K562 (cell line): ENCODE data around the gene ZNF467. TPM values are rescaled to one million over a fixed set of nuclear protein-coding genes. Genes with fewer than 3 reads are reported as not detected.
A peak's percentile ranks its signal among the peaks of the same experiment; 100 is the strongest.

ENCODE experiments used
- ATAC-seq: fragments of 200-7000 bp; cut with Tn5 transposase; 3 replicates; pipeline ENCODE4 v1.9.1; 2020; ENCODE audit warnings: moderate library complexity
- BruUV-seq: library from RNA; stranded (reverse); fragments of 400-500 nt; replicated peaks from 2 replicates; lab custom pipeline; 2021; lab: Mats Ljungman, UMichigan
- CTCF ChIA-PET: fragments of 300-600 bp; formaldehyde crosslinking; extraction: SDS; loops from one replicate; lab custom pipeline; 2021; ENCODE audit warnings: low intra/inter-chr PET ratio; lab: Yijun Ruan, JAX
- POLR2A ChIA-PET: fragments of 300-600, 350-650 bp; sonication (Branson Sonifier 250); formaldehyde crosslinking; extraction: SDS; loops from one replicate; lab custom pipeline; 2021; ENCODE audit warnings: antibody characterized with exemption, inconsistent platforms; lab: Yijun Ruan, JAX
- DNase-seq, 4 experiments: peaks; one replicate each; pipeline versions ENCODE4 v3.0.0 to v3.0.0-alpha.2; 2011 to 2018; ENCODE audit warnings: low spot score in 3 of 4, mixed read lengths in 3 of 4; ENCODE audit errors: extremely low read depth in 1 of 4
- FAIRE-seq: peaks from 2 replicates; lab custom pipeline; 2011; peaks lifted over from hg19 to GRCh38; lab: Jason Lieb, UNC
- H2AFZ ChIP-seq: 2 replicates; pipeline ENCODE4 v1.6.0; 2011; ENCODE audit warnings: low read depth, low read length, control low read depth, inconsistent platforms
- H3K27ac ChIP-seq: fragments of 200-600 bp; 3 replicates; pipeline ENCODE4 v1.8.0; 2011; ENCODE audit warnings: low read depth, mild to moderate bottlenecking, control low read depth, inconsistent platforms, low read length, moderate library complexity, mixed read lengths; ENCODE audit errors: extremely low read depth
- H3K27me3 ChIP-seq, 2 experiments: fragments of 300-600 bp in 1 of 2; 2 replicates in 1 of 2; 3 replicates in 1 of 2; pipeline versions ENCODE4 v1.6.0 to v1.8.0; 2011; ENCODE audit warnings: inconsistent platforms in 2 of 2, low read length in 2 of 2, mild to moderate bottlenecking in 1 of 2, mixed read lengths in 1 of 2, moderate library complexity in 1 of 2; ENCODE audit not compliant: control insufficient read depth in 2 of 2, insufficient read depth in 2 of 2
- H3K36me3 ChIP-seq: fragments of 300-600 bp; 3 replicates; pipeline ENCODE4 v1.8.0; 2011; ENCODE audit warnings: mild to moderate bottlenecking, low read length, inconsistent platforms; ENCODE audit not compliant: control insufficient read depth, insufficient read depth
- H3K4me1 ChIP-seq, 2 experiments: fragments of 200-600 bp in 1 of 2; replicated peaks in 1 of 2; 2 replicates in 1 of 2; 3 replicates in 1 of 2; pipeline versions ENCODE4 v1.5.1 to v1.8.0; 2011; ENCODE audit warnings: inconsistent platforms in 2 of 2, low read length in 2 of 2, mild to moderate bottlenecking in 1 of 2, mixed read lengths in 1 of 2, moderate library complexity in 1 of 2; ENCODE audit not compliant: control insufficient read depth in 2 of 2, insufficient read depth in 2 of 2
- H3K4me2 ChIP-seq: 2 replicates; pipeline ENCODE4 v1.6.1; 2011; ENCODE audit warnings: low read length, control low read depth, inconsistent platforms, mixed read lengths; ENCODE audit not compliant: insufficient read depth
- H3K4me3 ChIP-seq: fragments of 200-600 bp; sonication (generic), shearing (Covaris generic); 2 replicates; pipeline ENCODE4 v1.5.1; 2016; ENCODE audit warnings: control low read depth, inconsistent platforms
- H3K79me2 ChIP-seq: fragments of 200-600 bp; 3 replicates; pipeline ENCODE4 v1.8.0; 2011; ENCODE audit warnings: low read length, inconsistent platforms; ENCODE audit not compliant: control insufficient read depth, insufficient read depth
- H3K9ac ChIP-seq, 2 experiments: 2 replicates each; pipeline versions ENCODE4 v1.6.0 to v1.6.1; 2011; ENCODE audit warnings: low read depth in 2 of 2, low read length in 2 of 2, control low read depth in 1 of 2, inconsistent platforms in 1 of 2, mild to moderate bottlenecking in 1 of 2, mixed read lengths in 1 of 2; ENCODE audit not compliant: insufficient read depth in 1 of 2
- H3K9me1 ChIP-seq: one replicate; pipeline ENCODE4 v1.6.0; 2011; ENCODE audit warnings: inconsistent platforms, mild to moderate bottlenecking, low read length, moderate library complexity; ENCODE audit not compliant: control insufficient read depth, insufficient read depth
- H3K9me3 ChIP-seq: replicated peaks from 2 replicates; pipeline ENCODE4 v1.5.1; 2011; ENCODE audit warnings: low read depth, low read length, inconsistent platforms; ENCODE audit not compliant: control insufficient read depth, insufficient read depth
- H4K20me1 ChIP-seq: replicated peaks from 2 replicates; pipeline ENCODE4 v1.6.1; 2011; ENCODE audit warnings: low read length, inconsistent platforms, mixed read lengths; ENCODE audit not compliant: control insufficient read depth, insufficient read depth
- ARID3B ChIP-seq: fragments of 250-450 bp; sonication (Bioruptor Pico); IDR thresholded peaks from 2 replicates; pipeline ENCODE4 v1.4.0; 2020; ENCODE audit warnings: borderline replicate concordance
- NR1H2 ChIP-seq: sonication (generic); formaldehyde crosslinking; IDR thresholded peaks from 2 replicates; pipeline ENCODE4 v1.4.0; 2020; ENCODE audit warnings: mild to moderate bottlenecking, missing genetic modification reagents
- ZKSCAN3 ChIP-seq: fragments of 250-450 bp; sonication (Bioruptor Pico); IDR thresholded peaks from 2 replicates; pipeline ENCODE4 v1.4.0; 2020
- WGBS: fragments of 100-300 bp; shearing (Covaris generic); methylation state at CpG from one replicate; pipeline ENCODE4 v1.1.6; 2016; ENCODE audit warnings: low coverage, mixed read lengths; ENCODE audit not compliant: insufficient coverage; ENCODE audit errors: missing lambda C conversion rate; 5-methylcytosine and 5-hydroxymethylcytosine counted together
- in situ Hi-C: fragments of 300-500 bp; cut with MboI; formaldehyde crosslinking; loops from 4 replicates; pipeline ENCODE4 v1.15.0; 2018; ENCODE audit warnings: inconsistent platforms, mixed read lengths
- intact Hi-C: fragments of 100-400 bp; cut with micrococcal nuclease; formaldehyde crosslinking; loops from 2 replicates; pipeline ENCODE4 v1.14.2; 2022
- polyA plus RNA-seq, 8 experiments: library from polyadenylated mRNA; depleted of rRNA in 4 of 8; stranded (reverse) in 5 of 8; unstranded in 3 of 8; fragments of >200 nt; fragmentation: Nextera tagmentation in 2 of 8; fragmentation: Illumina TruSeq in 1 of 8; extraction: Ambion mirVana in 2 of 8; extraction: Trizol in 1 of 8; gene quantifications; 2 replicates each; pipeline versions ENCODE4 v1.2.1 to v1.2.3, GENCODE V29; 2011 to 2014; ENCODE audit warnings: inconsistent platforms in 1 of 8, missing spikeins in 1 of 8
- total RNA-seq, 7 experiments: library from RNA; depleted of rRNA in 6 of 7; stranded (reverse); fragments of >200 nt in 6 of 7; fragmentation: Illumina TruSeq in 2 of 7; extraction: Trizol in 2 of 7; gene quantifications; 2 replicates each; pipeline versions ENCODE4 v1.2.1 to v1.2.3, GENCODE V29; 2011 to 2021; ENCODE audit warnings: low replicate concordance in 1 of 7

The ZNF467 gene
- total and polyA plus RNA-seq, 9 of the 15 experiments (the other 6 are each of a cell fraction or from before 2014, with no cell fraction given), result 0.32 to 14.2 (median 1.7) TPM

DNA sequence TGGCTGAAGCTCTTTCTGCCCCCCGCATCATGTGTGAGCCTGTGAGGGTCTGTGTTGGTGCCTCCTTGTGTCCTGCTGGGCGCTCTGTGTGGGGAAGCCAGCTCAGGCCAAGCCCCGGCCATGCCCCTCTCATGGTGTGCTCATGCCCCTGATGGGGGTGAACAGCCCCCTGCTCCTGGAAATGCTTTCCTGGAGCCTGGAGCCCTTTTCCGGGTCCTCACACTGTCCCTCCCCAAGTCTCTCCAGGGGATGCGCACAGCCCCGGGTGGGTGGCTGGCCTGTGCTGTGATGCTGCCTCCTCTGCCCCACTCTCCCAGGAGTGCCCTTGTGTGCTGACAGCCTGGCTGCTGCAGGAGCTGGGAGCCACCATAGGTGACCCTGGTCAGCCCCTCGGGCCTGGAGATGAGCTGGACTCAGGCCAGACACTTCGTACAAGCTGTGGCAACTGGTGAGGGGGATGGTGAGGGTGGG is 43.9 kb upstream of the ZNF467 start:
- H4K20me1 ChIP-seq, result peaks cover 28% of the 10 kb centered on the region
- under 1% methylated on average over 8 of the region's 8 CpGs for WGBS
- intact Hi-C loops, result no loop called here
- H3K4me2 ChIP-seq, result no peak overlapping the region
- no peak overlapping the region for H2AFZ ChIP-seq
- ChIA-PET CTCF (no interaction called here), POLR2A (interaction anchor here (0.6 kb wide), 1 partner anchor 104 kb away, joined by 3 read pairs; no protein-coding TSS in a partner anchor)
- H3K4me3 ChIP-seq, result no peak overlapping the region
- FAIRE-seq (no peak), ATAC-seq (no peak), DNase-seq (no peak)
- H3K9me1 ChIP-seq, result peaks cover 4% of the 10 kb centered on the region
- in situ Hi-C loops, result no loop called here
- no peaks in the 10 kb centered on the region for H3K79me2 ChIP-seq
- H3K27me3 ChIP-seq, result peaks cover 21 to 90% of the 10 kb centered on the region in 2 experiments; a peak in 4 of 5 replicates
- peak overlapping the region in 1 of 2 experiments; percentile 8; a peak in 1 of 4 replicates for H3K9ac ChIP-seq
- no TSS peak for BruUV-seq
- H3K27ac ChIP-seq, result no peak overlapping the region
- H3K4me1 ChIP-seq, result peaks cover 3 to 81% of the 10 kb centered on the region in 2 experiments; a peak in 3 of 5 replicates
- no peak for TF ChIP-seq NR1H2 (CRISPR knock-in tag)
- TF ChIP-seq ARID3B, result no peak
- H3K36me3 ChIP-seq, result no peaks in the 10 kb centered on the region
- H3K9me3 ChIP-seq, result no peaks in the 10 kb centered on the region

DNA sequence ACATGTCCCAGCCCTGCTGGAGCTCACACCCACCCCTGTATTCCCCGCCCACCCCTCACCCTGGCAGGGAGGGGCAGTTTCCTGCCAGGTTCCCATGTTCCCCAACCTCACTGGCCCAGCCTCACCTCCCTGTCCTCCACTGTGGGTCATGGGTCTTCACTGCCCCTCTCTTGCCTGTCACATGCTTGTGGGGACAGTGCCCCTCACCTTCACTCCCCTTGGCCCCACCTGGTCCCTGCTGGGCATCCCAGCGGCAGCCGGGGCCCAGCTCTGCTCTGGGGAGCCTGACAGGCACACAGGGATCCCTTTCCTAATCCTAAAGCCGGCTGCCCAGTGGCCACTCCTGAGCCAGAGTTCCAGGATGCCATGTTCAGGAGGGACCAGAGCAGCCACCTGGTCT is 43.4 kb upstream of the ZNF467 start:
- no TSS peak for BruUV-seq
- Histone ChIP-seq H3K79me2 (no peaks in the 10 kb centered on the region), H3K27ac (no peak overlapping the region), H3K4me2 (no peak overlapping the region), H4K20me1 (peaks cover 28% of the 10 kb centered on the region), H3K36me3 (no peaks in the 10 kb centered on the region), H3K9ac (peak overlapping the region in 1 of 2 experiments; percentile 8; a peak in 1 of 4 replicates), H2AFZ (no peak overlapping the region), H3K9me3 (no peaks in the 10 kb centered on the region), H3K27me3 (peaks cover 21 to 88% of the 10 kb centered on the region in 2 experiments; a peak in 4 of 5 replicates), H3K4me3 (no peak overlapping the region), H3K4me1 (peaks cover 3 to 81% of the 10 kb centered on the region in 2 experiments; a peak in 3 of 5 replicates), H3K9me1 (peaks cover 4% of the 10 kb centered on the region)
- POLR2A ChIA-PET, result interaction anchor here (0.6 kb wide), 1 partner anchor 104 kb away, joined by 3 read pairs; no protein-coding TSS in a partner anchor
- CTCF ChIA-PET, result no interaction called here
- ATAC-seq, result no peak
- no peak for DNase-seq
- intact Hi-C loops (no loop called here), in situ Hi-C loops (no loop called here)
- FAIRE-seq, result no peak
- WGBS, result 0% methylated on average over 4 of the region's 4 CpGs
- no peak for TF ChIP-seq ZKSCAN3 (CRISPR knock-in tag)
